Ovary (tissue), 3 donors: ENCODE results near the gene ZNF283.

Experiments
- CTCF ChIP-seq, 3 donors: fragments of 450-650 bp in 2 of 3; fragments of 200-600 bp in 1 of 3; IDR thresholded peaks; one replicate each; pipeline versions ENCODE4 v1.5.1 to v1.8.0; 2016 to 2022; ENCODE audit warnings: antibody characterized with exemption in 3 of 3, mild to moderate bottlenecking in 1 of 3
- EP300 ChIP-seq: sonication (generic); formaldehyde crosslinking; IDR thresholded peaks from one replicate; pipeline ENCODE4 v1.6.1; 2017; ENCODE audit warnings: antibody characterized with exemption
- POLR2A ChIP-seq: fragments of 450-650 bp; IDR thresholded peaks from one replicate; pipeline ENCODE4 v1.6.1; 2017; ENCODE audit warnings: antibody characterized with exemption, mild to moderate bottlenecking, moderate library complexity
- donor health status: DM: no; HTN: no; CAD: no.

GRCh38 chr19:43872547-43873336, 45.6 kb downstream of the ZNF283 start:
- TF ChIP-seq POLR2A (no peak), CTCF (IDR thresholded peaks at IDR 0.05) (no peak), EP300 (no peak)
